ENCODE results near the gene ADM5. TPM values are rescaled to one million over a fixed set of nuclear protein-coding genes. Genes with fewer than 3 reads are reported as not detected.

The ADM5 gene
- total RNA-seq, 1 experiment from 2014 or later, result 13.5 TPM

DNA sequence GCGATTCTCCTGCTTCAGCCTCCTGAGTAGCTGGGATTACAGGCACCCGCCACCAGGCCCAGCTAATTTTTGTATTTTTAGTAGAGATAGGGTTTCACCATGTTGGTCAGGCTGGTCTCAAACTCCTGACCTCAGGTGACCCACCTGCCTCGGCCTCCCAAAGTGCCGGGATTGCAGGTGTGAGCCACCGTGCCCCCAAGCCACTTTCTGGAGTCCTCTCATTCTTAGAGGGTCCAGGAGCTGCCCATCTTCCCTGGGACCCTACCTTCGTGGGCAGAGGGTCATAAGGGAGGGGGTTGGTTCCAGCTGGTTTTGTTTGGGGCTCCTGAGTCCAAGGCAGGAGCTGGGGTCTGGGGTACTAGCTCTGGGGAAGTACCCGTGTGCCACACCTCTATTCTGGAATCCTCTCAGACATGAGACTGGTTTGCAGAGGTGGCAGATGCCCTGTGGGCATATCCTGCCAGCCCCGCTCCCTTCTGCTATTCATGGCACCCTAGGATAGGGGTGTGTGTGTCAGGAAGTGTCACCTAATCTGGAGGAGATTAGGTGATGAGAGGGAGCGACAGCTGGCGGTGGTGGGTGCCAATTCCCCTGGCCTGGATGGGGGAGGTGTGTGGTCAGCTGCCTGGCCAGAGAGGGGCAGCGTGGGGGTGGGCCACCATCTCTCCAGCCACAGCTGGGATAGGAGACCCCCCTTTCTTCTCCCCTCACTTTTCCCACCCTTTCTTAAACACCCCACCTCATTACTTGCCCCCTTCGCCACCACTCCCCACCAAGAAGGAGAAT is 10.2 kb upstream of the ADM5 start:
- Mint-ChIP-seq H3K27me3 (ENCODE audit: low read depth) (peaks cover 2% of the 10 kb centered on the region; the same call in 1 of the 2 replicates), H3K4me3 (peak overlapping the region; percentile 91 to 98), H3K9me3 (no peaks in the 10 kb centered on the region; a peak in 2 of 5 replicates), H3K36me3 (ENCODE audit: insufficient read depth in 1 of 3, low read depth in 3 of 3) (peaks cover 32 to 38% (median 35%) of the 10 kb centered on the region in 3 experiments; a peak in 6 of 7 replicates), H3K4me1 (peaks cover 20 to 37% of the 10 kb centered on the region in 2 experiments), H3K27ac (peak overlapping the region in 1 of 3 experiments; percentile 97; a peak in 1 of 7 replicates)
- Histone ChIP-seq H3K9me3 (ENCODE audit: control insufficient read depth, low read depth, low read length) (no peaks in the 10 kb centered on the region), H3K4me2 (ENCODE audit: insufficient read depth, insufficient read length, low read length) (no peak overlapping the region), H3K4ac (ENCODE audit: low read depth, low read length) (no peak overlapping the region), H4K5ac (ENCODE audit: insufficient read length, low read depth, low read length) (no peak overlapping the region), H2BK120ac (ENCODE audit: low read depth, low read length, poor library complexity, severe bottlenecking) (no peak overlapping the region), H2BK15ac (ENCODE audit: low read depth, low read length) (no peak overlapping the region), H3K18ac (ENCODE audit: insufficient read length, low read depth, low read length) (no peak overlapping the region), H3T11ph (ENCODE audit: low read length) (no peak overlapping the region), H3K27ac (ENCODE audit: insufficient read length, low read depth, low read length) (no peak overlapping the region), H2BK20ac (ENCODE audit: low read depth, low read length, poor library complexity, severe bottlenecking) (no peak overlapping the region), H3K23ac (ENCODE audit: insufficient read length, low read depth, low read length) (no peak overlapping the region), H3K23me2 (ENCODE audit: insufficient read length, low read depth, low read length, poor library complexity, severe bottlenecking) (peaks cover 4% of the 10 kb centered on the region), H3K79me1 (ENCODE audit: insufficient read depth, low read depth, low read length, poor library complexity, severe bottlenecking) (peaks cover 2% of the 10 kb centered on the region), H3K79me2 (ENCODE audit: insufficient read depth, low read length) (peaks cover 22% of the 10 kb centered on the region; the same call in 1 of the 2 replicates), H3K27me3 (ENCODE audit: insufficient read depth, low read length) (no peaks in the 10 kb centered on the region), H3K9ac (ENCODE audit: extremely low read depth, insufficient read length, low read length) (no peak overlapping the region), H4K8ac (replicated peaks; ENCODE audit: insufficient read length, low read depth, low read length) (no peak overlapping the region), H2BK12ac (ENCODE audit: insufficient read length, low read depth, low read length) (no peak overlapping the region), H2AK5ac (ENCODE audit: insufficient read length, low read length) (no peak overlapping the region), H3K14ac (ENCODE audit: insufficient read depth, low read length) (no peak overlapping the region), H2BK5ac (ENCODE audit: insufficient read length, low read length) (no peak overlapping the region), H3K4me1 (ENCODE audit: insufficient read depth, low read length) (peaks cover 6% of the 10 kb centered on the region), H4K91ac (ENCODE audit: insufficient read length, low read depth, low read length) (no peak overlapping the region), H3K56ac (ENCODE audit: insufficient read length, low read depth, low read length) (no peak overlapping the region), H4K20me1 (ENCODE audit: control insufficient read depth, insufficient read depth, insufficient read length) (no peaks in the 10 kb centered on the region), H2AFZ (ENCODE audit: low read length) (no peak overlapping the region)
- TF ChIP-seq, protein P1, sequence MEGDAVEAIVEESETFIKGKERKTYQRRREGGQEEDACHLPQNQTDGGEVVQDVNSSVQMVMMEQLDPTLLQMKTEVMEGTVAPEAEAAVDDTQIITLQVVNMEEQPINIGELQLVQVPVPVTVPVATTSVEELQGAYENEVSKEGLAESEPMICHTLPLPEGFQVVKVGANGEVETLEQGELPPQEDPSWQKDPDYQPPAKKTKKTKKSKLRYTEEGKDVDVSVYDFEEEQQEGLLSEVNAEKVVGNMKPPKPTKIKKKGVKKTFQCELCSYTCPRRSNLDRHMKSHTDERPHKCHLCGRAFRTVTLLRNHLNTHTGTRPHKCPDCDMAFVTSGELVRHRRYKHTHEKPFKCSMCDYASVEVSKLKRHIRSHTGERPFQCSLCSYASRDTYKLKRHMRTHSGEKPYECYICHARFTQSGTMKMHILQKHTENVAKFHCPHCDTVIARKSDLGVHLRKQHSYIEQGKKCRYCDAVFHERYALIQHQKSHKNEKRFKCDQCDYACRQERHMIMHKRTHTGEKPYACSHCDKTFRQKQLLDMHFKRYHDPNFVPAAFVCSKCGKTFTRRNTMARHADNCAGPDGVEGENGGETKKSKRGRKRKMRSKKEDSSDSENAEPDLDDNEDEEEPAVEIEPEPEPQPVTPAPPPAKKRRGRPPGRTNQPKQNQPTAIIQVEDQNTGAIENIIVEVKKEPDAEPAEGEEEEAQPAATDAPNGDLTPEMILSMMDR (conservative IDR thresholded peaks at IDR 0.05), result no peak
- WGBS (ENCODE audit: extremely low coverage, insufficient read length, low lambda C conversion rate), result no CpG with 5 or more reads among the region's 12 CpGs
- DNase-seq, result no peak

Data from H9 (cell line).